PC-3 (cell line): ENCODE data around the gene C1GALT1C1.

ENCODE experiments used
- EZH2 ChIP-seq: fragments of 300-600 bp; sonication (generic); IDR thresholded peaks from one replicate; pipeline ENCODE4 v1.6.1; 2017; ENCODE audit warnings: antibody characterized with exemption, mild to moderate bottlenecking, low read length; ENCODE audit not compliant: unreplicated experiment
- TF ChIP-seq, protein P1 (sequence below): fragments of 300-600 bp; sonication (generic); conservative IDR thresholded peaks from 2 replicates; pipeline ENCODE4 v1.5.1; 2017; ENCODE audit warnings: antibody characterized with exemption, low read depth, mild to moderate bottlenecking, low read length

DNA sequence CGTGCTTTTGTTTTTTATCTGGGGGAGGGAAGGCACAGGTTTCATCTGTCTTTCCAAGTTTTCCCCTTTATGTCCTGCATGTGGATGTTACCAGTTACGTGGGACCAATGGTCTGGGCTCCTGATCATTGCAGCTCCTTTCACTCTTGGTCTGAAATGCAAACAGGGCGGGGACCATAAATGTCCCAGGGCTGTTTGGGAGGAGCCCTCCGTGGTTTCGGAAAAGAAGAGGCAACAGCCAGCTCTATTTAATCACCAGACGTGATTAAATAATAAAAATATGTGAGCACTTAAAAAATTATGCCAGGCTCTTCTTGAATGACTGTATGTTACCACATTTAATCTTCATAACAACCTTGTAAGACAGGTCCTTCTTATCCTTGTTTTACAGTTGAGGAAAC is 30.8 kb upstream of the C1GALT1C1 start:
- TF ChIP-seq, protein P1, sequence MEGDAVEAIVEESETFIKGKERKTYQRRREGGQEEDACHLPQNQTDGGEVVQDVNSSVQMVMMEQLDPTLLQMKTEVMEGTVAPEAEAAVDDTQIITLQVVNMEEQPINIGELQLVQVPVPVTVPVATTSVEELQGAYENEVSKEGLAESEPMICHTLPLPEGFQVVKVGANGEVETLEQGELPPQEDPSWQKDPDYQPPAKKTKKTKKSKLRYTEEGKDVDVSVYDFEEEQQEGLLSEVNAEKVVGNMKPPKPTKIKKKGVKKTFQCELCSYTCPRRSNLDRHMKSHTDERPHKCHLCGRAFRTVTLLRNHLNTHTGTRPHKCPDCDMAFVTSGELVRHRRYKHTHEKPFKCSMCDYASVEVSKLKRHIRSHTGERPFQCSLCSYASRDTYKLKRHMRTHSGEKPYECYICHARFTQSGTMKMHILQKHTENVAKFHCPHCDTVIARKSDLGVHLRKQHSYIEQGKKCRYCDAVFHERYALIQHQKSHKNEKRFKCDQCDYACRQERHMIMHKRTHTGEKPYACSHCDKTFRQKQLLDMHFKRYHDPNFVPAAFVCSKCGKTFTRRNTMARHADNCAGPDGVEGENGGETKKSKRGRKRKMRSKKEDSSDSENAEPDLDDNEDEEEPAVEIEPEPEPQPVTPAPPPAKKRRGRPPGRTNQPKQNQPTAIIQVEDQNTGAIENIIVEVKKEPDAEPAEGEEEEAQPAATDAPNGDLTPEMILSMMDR: no peak
- no peak for TF ChIP-seq EZH2
